HCT116 (cell line): ENCODE data around the gene CBLC. TPM values are rescaled to one million over a fixed set of nuclear protein-coding genes. Genes with fewer than 3 reads are reported as not detected.

Experiments
- ATAC-seq: fragments of 200-7000 bp; cut with Tn5 transposase; 2 replicates; pipeline ENCODE4 v1.9.1; 2020; ENCODE audit warnings: mild to moderate bottlenecking, moderate library complexity
- BruUV-seq: library from RNA; stranded (reverse); fragments of 400-500 nt; replicated peaks from 2 replicates; lab custom pipeline; 2021; lab: Mats Ljungman, UMichigan
- CTCF ChIA-PET: fragments of 300-600 bp; sonication (Branson Sonifier 250); formaldehyde crosslinking; loops from one replicate; lab custom pipeline; 2021; ENCODE audit warnings: antibody characterized with exemption; lab: Charles Lee
- POLR2A ChIA-PET: fragments of 300-600, 350-600 bp; sonication (Branson Sonifier 250); formaldehyde crosslinking; loops from one replicate; lab custom pipeline; 2021; ENCODE audit warnings: antibody characterized with exemption; lab: Charles Lee
- RAD21 ChIA-PET, 2 experiments: fragments of 300-600 bp; sonication (Branson Sonifier 250); formaldehyde crosslinking; loops; one replicate each; lab custom pipeline; 2023; ENCODE audit warnings: low total read pairs in 2 of 2; ENCODE audit not compliant: uncharacterized antibody in 2 of 2, unreplicated experiment in 2 of 2, low non-redundant PET in 1 of 2; lab: Charles Lee
- DNase-seq: peaks from one replicate; pipeline ENCODE4 v3.0.0-alpha.2; 2010; ENCODE audit warnings: low read depth, low spot score
- H2AFZ ChIP-seq: fragments of 200-600 bp; shearing (Covaris generic), sonication (generic); 2 replicates; pipeline ENCODE4 v1.6.1; 2017; ENCODE audit warnings: low read depth, mixed run types, mixed read lengths, antibody characterized with exemption, low read length; ENCODE audit not compliant: poor library complexity, severe bottlenecking
- H3K27ac ChIP-seq: 2 replicates; pipeline ENCODE4 v1.5.1; 2012; ENCODE audit warnings: low read depth, low read length
- H3K27me3 ChIP-seq: fragments of 200-600 bp; sonication (generic); 2 replicates; pipeline ENCODE4 v1.6.1; 2016; ENCODE audit warnings: mixed run types, low read length, mixed read lengths; ENCODE audit not compliant: insufficient read depth
- H3K36me3 ChIP-seq, 2 experiments: fragments of 200-500 bp in 1 of 2; fragments of 200-600 bp in 1 of 2; sonication (Bioruptor generic) in 1 of 2; sonication (generic) in 1 of 2; 2 replicates each; pipeline versions ENCODE4 v1.5.1 to v1.6.1; 2014 to 2016; ENCODE audit warnings: low read length in 2 of 2, inconsistent platforms in 1 of 2, mixed read lengths in 1 of 2, mixed run types in 1 of 2; ENCODE audit not compliant: insufficient read depth in 2 of 2, control insufficient read depth in 1 of 2
- H3K4me1 ChIP-seq, 2 experiments: fragments of 200-600 bp in 1 of 2; sonication (generic) in 1 of 2; 2 replicates each; pipeline versions ENCODE4 v1.5.1 to v1.6.1; 2012 to 2017; ENCODE audit warnings: low read length in 2 of 2, inconsistent platforms in 1 of 2, mild to moderate bottlenecking in 1 of 2, mixed read lengths in 1 of 2, mixed run types in 1 of 2, moderate library complexity in 1 of 2; ENCODE audit not compliant: insufficient read depth in 2 of 2, control insufficient read depth in 1 of 2
- H3K4me2 ChIP-seq: fragments of 200-600 bp; sonication (generic); 2 replicates; pipeline ENCODE4 v1.6.1; 2017; ENCODE audit warnings: mixed run types, low read length, mixed read lengths
- H3K4me3 ChIP-seq, 2 experiments: fragments of 200-600 bp in 1 of 2; sonication (generic) in 1 of 2; replicated peaks in 1 of 2; 2 replicates each; pipeline ENCODE4 v1.5.1; 2011 to 2016; ENCODE audit warnings: low read length in 2 of 2, control low read depth in 1 of 2, low read depth in 1 of 2, mild to moderate bottlenecking in 1 of 2, mixed read lengths in 1 of 2, mixed run types in 1 of 2
- H3K79me2 ChIP-seq: fragments of 200-600 bp; sonication (generic); 2 replicates; pipeline ENCODE4 v1.6.1; 2017; ENCODE audit warnings: mild to moderate bottlenecking, mixed run types, low read length, moderate library complexity, mixed read lengths; ENCODE audit not compliant: insufficient read depth
- H3K9ac ChIP-seq: fragments of 200-600 bp; sonication (generic); 2 replicates; pipeline ENCODE4 v1.6.1; 2016; ENCODE audit warnings: low read length, mixed read lengths
- H3K9me2 ChIP-seq: fragments of 200-600 bp; sonication (generic), shearing (Covaris generic); 2 replicates; pipeline ENCODE4 v1.6.1; 2017; ENCODE audit warnings: mixed run types, mild to moderate bottlenecking, moderate library complexity; ENCODE audit not compliant: insufficient read depth
- H3K9me3 ChIP-seq, 2 experiments: fragments of 200-500 bp in 1 of 2; fragments of 200-600 bp in 1 of 2; sonication (Bioruptor generic) in 1 of 2; sonication (generic) in 1 of 2; 2 replicates each; pipeline ENCODE4 v1.6.1; 2014 to 2017; ENCODE audit warnings: low read length in 2 of 2, mixed read lengths in 2 of 2, inconsistent platforms in 1 of 2, low read depth in 1 of 2, mild to moderate bottlenecking in 1 of 2, mixed run types in 1 of 2, moderate library complexity in 1 of 2; ENCODE audit not compliant: control insufficient read depth in 1 of 2, insufficient read depth in 1 of 2
- H4K20me1 ChIP-seq: fragments of 200-600 bp; sonication (generic), shearing (Covaris generic); 2 replicates; pipeline ENCODE4 v1.6.1; 2017; ENCODE audit warnings: mixed run types, mild to moderate bottlenecking, moderate library complexity; ENCODE audit not compliant: insufficient read depth
- CBX3 ChIP-seq: IDR thresholded peaks from 2 replicates; pipeline ENCODE4 v1.6.1; 2012; ENCODE audit warnings: low read depth
- CEBPB ChIP-seq: IDR thresholded peaks from 2 replicates; pipeline ENCODE4 v1.6.1; 2012; ENCODE audit warnings: low read depth
- EGR1 ChIP-seq: IDR thresholded peaks from 2 replicates; pipeline ENCODE4 v1.6.1; 2012; ENCODE audit warnings: low read depth
- ELF1 ChIP-seq: IDR thresholded peaks from 2 replicates; pipeline ENCODE4 v1.6.1; 2012; ENCODE audit warnings: low read depth, borderline replicate concordance
- EZH2 ChIP-seq: fragments of 200-600 bp; sonication (generic); IDR thresholded peaks from 2 replicates; pipeline ENCODE4 v1.6.1; 2017; ENCODE audit warnings: antibody characterized with exemption, mixed run types
- EZH2phosphoT487 ChIP-seq: fragments of 200-600 bp; IDR thresholded peaks from 2 replicates; pipeline ENCODE4 v1.6.1; 2018; ENCODE audit warnings: antibody characterized with exemption, borderline replicate concordance
- FOSL1 ChIP-seq: IDR thresholded peaks from 2 replicates; pipeline ENCODE4 v1.6.1; 2012; ENCODE audit warnings: low read depth
- POLR2A ChIP-seq: IDR thresholded peaks from 2 replicates; pipeline ENCODE4 v1.7.0; 2011; ENCODE audit warnings: borderline replicate concordance; ENCODE audit not compliant: insufficient read depth, insufficient read length; ENCODE audit errors: extremely low read depth
- POLR2AphosphoS5 ChIP-seq: IDR thresholded peaks from 2 replicates; pipeline ENCODE4 v1.6.1; 2011; ENCODE audit warnings: mild to moderate bottlenecking, low read depth, low read length, moderate library complexity
- RAD21 ChIP-seq: IDR thresholded peaks from 2 replicates; pipeline ENCODE4 v1.6.1; 2012; ENCODE audit warnings: low read depth, mild to moderate bottlenecking
- SP1 ChIP-seq: IDR thresholded peaks from 2 replicates; pipeline ENCODE4 v1.6.1; 2012; ENCODE audit warnings: low read depth
- SRF ChIP-seq: IDR thresholded peaks from 2 replicates; pipeline ENCODE4 v1.6.1; 2012; ENCODE audit warnings: low read depth
- TCF7L2 ChIP-seq: IDR thresholded peaks from 2 replicates; pipeline ENCODE4 v1.7.0; 2011; ENCODE audit warnings: borderline replicate concordance, inconsistent platforms; ENCODE audit not compliant: insufficient read depth, insufficient read length; ENCODE audit errors: extremely low read depth
- YY1 ChIP-seq: IDR thresholded peaks from 2 replicates; pipeline ENCODE4 v1.6.1; 2011; ENCODE audit warnings: low read length, low read depth, moderate library complexity, mild to moderate bottlenecking; ENCODE audit not compliant: insufficient replicate concordance; ENCODE audit errors: extremely low read depth
- ZNF274 ChIP-seq: fragments of 200-500 bp; sonication (Bioruptor generic); IDR thresholded peaks from 2 replicates; pipeline ENCODE4 v1.6.1; 2014; ENCODE audit warnings: mild to moderate bottlenecking, low read depth, low read length, inconsistent platforms
- intact Hi-C: fragments of 100-400 bp; cut with micrococcal nuclease; formaldehyde crosslinking; loops from 2 replicates; pipeline ENCODE4 v1.10.0; 2022
- total RNA-seq: library from RNA; stranded (reverse); gene quantifications from one replicate; pipeline ENCODE4 v1.2.1, GENCODE V29; 2021; ENCODE audit not compliant: unreplicated experiment
- TF ChIP-seq, protein P1 (sequence below): IDR thresholded peaks from 2 replicates; pipeline ENCODE4 v1.6.1; 2011; ENCODE audit warnings: mild to moderate bottlenecking, low read length, moderate library complexity; ENCODE audit not compliant: insufficient replicate concordance; ENCODE audit errors: extremely low read depth
- TF ChIP-seq, protein P2 (sequence below): IDR thresholded peaks from 2 replicates; pipeline ENCODE4 v1.6.1; 2012; ENCODE audit warnings: low read depth
- TF ChIP-seq, protein P3 (sequence below): IDR thresholded peaks from 2 replicates; pipeline ENCODE4 v1.6.1; 2012
- TF ChIP-seq, protein P4 (sequence below), 3 experiments: fragments of 200-600 bp in 1 of 3; sonication (generic) in 1 of 3; IDR thresholded peaks in 2 of 3; conservative IDR thresholded peaks in 1 of 3; 2 replicates each; pipeline ENCODE4 v1.5.1; 2012 to 2017; ENCODE audit warnings: low read depth in 2 of 3, low read length in 2 of 3, antibody characterized with exemption in 1 of 3, borderline replicate concordance in 1 of 3, control low read depth in 1 of 3, mild to moderate bottlenecking in 1 of 3, mixed read lengths in 1 of 3, mixed run types in 1 of 3, moderate library complexity in 1 of 3; ENCODE audit not compliant: insufficient read depth in 1 of 3
- TF ChIP-seq, protein P5 (sequence below): IDR thresholded peaks from 2 replicates; pipeline ENCODE4 v1.6.1; 2012

Gene CBLC
- total RNA-seq, 1 experiment from 2014 or later: 54.3 TPM

DNA sequence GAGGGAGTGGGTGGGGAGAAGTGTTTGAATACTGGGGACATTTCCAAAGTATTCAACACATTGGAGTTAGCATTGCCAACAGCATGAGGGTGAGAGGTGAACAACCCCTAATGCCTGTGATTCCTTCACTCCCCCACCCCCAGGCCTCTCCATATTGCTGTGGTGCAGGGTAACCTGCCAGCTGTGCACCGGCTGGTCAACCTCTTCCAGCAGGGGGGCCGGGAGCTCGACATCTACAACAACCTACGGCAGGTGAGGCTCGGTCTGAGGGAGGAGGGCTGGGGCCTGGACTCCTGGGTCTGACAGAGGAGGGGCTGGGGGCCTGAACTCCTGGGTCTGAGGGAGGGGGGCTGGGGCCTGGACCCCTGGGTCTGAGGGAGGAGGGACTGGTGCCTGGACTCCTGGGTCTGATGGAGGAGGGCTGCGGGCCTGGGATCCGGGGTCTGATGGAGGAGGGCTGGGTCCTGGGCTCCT, 21.6 kb upstream of the CBLC start:
- Histone ChIP-seq H3K9ac (no peak overlapping the region), H3K36me3 (peaks cover 6 to 12% of the 10 kb centered on the region in 2 experiments; a peak in 3 of 4 replicates), H3K27ac (peak overlapping the region; percentile 30; the same call in 1 of the 2 replicates), H3K4me2 (no peak overlapping the region), H3K9me3 (no peaks in the 10 kb centered on the region), H3K9me2 (no peaks in the 10 kb centered on the region), H3K27me3 (no peaks in the 10 kb centered on the region), H3K79me2 (peaks cover 12% of the 10 kb centered on the region; the same call in 1 of the 2 replicates), H3K4me3 (no peak overlapping the region), H2AFZ (no peak overlapping the region), H4K20me1 (no peaks in the 10 kb centered on the region), H3K4me1 (peaks cover 25 to 53% of the 10 kb centered on the region in 2 experiments)
- DNase-seq (no peak), ATAC-seq (no peak)
- RAD21 ChIA-PET: interaction anchor here in 1 of 2 experiments (0.7 kb wide), 1 partner anchor 32 kb away, joined by 4 read pairs; no protein-coding TSS in a partner anchor
- POLR2A ChIA-PET: no interaction called here
- no TSS peak for BruUV-seq
- intact Hi-C loops: no loop called here
- CTCF ChIA-PET: interaction anchor here (0.9 kb wide), 1 partner anchor 32 kb away, joined by 3 read pairs; no protein-coding TSS in a partner anchor
- TF ChIP-seq POLR2A (no peak), SRF (no peak), FOSL1 (no peak), EZH2phosphoT487 (no peak), ELF1 (no peak), EZH2 (no peak), ZNF274 (no peak), EGR1 (no peak), TCF7L2 (no peak), YY1 (no peak), SP1 (no peak), POLR2AphosphoS5 (no peak), RAD21 (no peak), CEBPB (no peak), CBX3 (no peak)
- TF ChIP-seq, protein P1, sequence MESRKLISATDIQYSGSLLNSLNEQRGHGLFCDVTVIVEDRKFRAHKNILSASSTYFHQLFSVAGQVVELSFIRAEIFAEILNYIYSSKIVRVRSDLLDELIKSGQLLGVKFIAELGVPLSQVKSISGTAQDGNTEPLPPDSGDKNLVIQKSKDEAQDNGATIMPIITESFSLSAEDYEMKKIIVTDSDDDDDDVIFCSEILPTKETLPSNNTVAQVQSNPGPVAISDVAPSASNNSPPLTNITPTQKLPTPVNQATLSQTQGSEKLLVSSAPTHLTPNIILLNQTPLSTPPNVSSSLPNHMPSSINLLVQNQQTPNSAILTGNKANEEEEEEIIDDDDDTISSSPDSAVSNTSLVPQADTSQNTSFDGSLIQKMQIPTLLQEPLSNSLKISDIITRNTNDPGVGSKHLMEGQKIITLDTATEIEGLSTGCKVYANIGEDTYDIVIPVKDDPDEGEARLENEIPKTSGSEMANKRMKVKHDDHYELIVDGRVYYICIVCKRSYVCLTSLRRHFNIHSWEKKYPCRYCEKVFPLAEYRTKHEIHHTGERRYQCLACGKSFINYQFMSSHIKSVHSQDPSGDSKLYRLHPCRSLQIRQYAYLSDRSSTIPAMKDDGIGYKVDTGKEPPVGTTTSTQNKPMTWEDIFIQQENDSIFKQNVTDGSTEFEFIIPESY: no peak
- TF ChIP-seq, protein P2, sequence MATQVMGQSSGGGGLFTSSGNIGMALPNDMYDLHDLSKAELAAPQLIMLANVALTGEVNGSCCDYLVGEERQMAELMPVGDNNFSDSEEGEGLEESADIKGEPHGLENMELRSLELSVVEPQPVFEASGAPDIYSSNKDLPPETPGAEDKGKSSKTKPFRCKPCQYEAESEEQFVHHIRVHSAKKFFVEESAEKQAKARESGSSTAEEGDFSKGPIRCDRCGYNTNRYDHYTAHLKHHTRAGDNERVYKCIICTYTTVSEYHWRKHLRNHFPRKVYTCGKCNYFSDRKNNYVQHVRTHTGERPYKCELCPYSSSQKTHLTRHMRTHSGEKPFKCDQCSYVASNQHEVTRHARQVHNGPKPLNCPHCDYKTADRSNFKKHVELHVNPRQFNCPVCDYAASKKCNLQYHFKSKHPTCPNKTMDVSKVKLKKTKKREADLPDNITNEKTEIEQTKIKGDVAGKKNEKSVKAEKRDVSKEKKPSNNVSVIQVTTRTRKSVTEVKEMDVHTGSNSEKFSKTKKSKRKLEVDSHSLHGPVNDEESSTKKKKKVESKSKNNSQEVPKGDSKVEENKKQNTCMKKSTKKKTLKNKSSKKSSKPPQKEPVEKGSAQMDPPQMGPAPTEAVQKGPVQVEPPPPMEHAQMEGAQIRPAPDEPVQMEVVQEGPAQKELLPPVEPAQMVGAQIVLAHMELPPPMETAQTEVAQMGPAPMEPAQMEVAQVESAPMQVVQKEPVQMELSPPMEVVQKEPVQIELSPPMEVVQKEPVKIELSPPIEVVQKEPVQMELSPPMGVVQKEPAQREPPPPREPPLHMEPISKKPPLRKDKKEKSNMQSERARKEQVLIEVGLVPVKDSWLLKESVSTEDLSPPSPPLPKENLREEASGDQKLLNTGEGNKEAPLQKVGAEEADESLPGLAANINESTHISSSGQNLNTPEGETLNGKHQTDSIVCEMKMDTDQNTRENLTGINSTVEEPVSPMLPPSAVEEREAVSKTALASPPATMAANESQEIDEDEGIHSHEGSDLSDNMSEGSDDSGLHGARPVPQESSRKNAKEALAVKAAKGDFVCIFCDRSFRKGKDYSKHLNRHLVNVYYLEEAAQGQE: no peak
- TF ChIP-seq, protein P3, sequence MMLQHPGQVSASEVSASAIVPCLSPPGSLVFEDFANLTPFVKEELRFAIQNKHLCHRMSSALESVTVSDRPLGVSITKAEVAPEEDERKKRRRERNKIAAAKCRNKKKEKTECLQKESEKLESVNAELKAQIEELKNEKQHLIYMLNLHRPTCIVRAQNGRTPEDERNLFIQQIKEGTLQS: no peak
- TF ChIP-seq, protein P4, sequence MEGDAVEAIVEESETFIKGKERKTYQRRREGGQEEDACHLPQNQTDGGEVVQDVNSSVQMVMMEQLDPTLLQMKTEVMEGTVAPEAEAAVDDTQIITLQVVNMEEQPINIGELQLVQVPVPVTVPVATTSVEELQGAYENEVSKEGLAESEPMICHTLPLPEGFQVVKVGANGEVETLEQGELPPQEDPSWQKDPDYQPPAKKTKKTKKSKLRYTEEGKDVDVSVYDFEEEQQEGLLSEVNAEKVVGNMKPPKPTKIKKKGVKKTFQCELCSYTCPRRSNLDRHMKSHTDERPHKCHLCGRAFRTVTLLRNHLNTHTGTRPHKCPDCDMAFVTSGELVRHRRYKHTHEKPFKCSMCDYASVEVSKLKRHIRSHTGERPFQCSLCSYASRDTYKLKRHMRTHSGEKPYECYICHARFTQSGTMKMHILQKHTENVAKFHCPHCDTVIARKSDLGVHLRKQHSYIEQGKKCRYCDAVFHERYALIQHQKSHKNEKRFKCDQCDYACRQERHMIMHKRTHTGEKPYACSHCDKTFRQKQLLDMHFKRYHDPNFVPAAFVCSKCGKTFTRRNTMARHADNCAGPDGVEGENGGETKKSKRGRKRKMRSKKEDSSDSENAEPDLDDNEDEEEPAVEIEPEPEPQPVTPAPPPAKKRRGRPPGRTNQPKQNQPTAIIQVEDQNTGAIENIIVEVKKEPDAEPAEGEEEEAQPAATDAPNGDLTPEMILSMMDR (IDR thresholded peaks at IDR 0.05 in 2 of 3, conservative IDR thresholded peaks at IDR 0.05 in 1 of 3; ENCODE audit: borderline replicate concordance in 1 of 3, insufficient read depth in 1 of 3, low read depth in 2 of 3, low read length in 2 of 3): no peak
- TF ChIP-seq, protein P5, sequence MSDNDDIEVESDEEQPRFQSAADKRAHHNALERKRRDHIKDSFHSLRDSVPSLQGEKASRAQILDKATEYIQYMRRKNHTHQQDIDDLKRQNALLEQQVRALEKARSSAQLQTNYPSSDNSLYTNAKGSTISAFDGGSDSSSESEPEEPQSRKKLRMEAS: no peak
